Smooth muscle cell (in vitro differentiated cells): ENCODE data around the gene TMPRSS4. TPM values are rescaled to one million over a fixed set of nuclear protein-coding genes. Genes with fewer than 3 reads are reported as not detected.

Experiments
- DNase-seq: peaks from one replicate; lab custom pipeline; 2025; ENCODE audit not compliant: unreplicated experiment; lab: John Stamatoyannopoulos, UW
- H2AFZ ChIP-seq: fragments of 200-600 bp; sonication (generic); 2 replicates; pipeline ENCODE4 v1.6.0; 2016; ENCODE audit warnings: antibody characterized with exemption, low read depth, mild to moderate bottlenecking
- H3F3A ChIP-seq: fragments of 200-600 bp; sonication (generic); 2 replicates; pipeline ENCODE4 v1.6.0; 2017; ENCODE audit warnings: antibody characterized with exemption, low read depth
- H3K27ac ChIP-seq: fragments of 200-600 bp; sonication (generic); 2 replicates; pipeline ENCODE4 v1.5.1; 2016; ENCODE audit warnings: low read depth, mild to moderate bottlenecking
- H3K27me3 ChIP-seq: fragments of 200-600 bp; sonication (generic); 2 replicates; pipeline ENCODE4 v1.6.1; 2016; ENCODE audit warnings: low read depth, mild to moderate bottlenecking
- H3K36me3 ChIP-seq: fragments of 200-600 bp; sonication (generic); 2 replicates; pipeline ENCODE4 v1.5.1; 2016; ENCODE audit warnings: low read depth
- H3K4me1 ChIP-seq: fragments of 200-600 bp; sonication (generic); 2 replicates; pipeline ENCODE4 v1.5.1; 2016; ENCODE audit warnings: low read depth
- H3K4me2 ChIP-seq: fragments of 200-600 bp; sonication (generic); 2 replicates; pipeline ENCODE4 v1.6.0; 2016; ENCODE audit warnings: mild to moderate bottlenecking
- H3K4me3 ChIP-seq: fragments of 200-600 bp; sonication (generic); 2 replicates; pipeline ENCODE4 v1.5.1; 2016; ENCODE audit warnings: mild to moderate bottlenecking
- H3K79me2 ChIP-seq: fragments of 200-600 bp; sonication (generic); 2 replicates; pipeline ENCODE4 v1.6.0; 2016; ENCODE audit warnings: low read depth, mild to moderate bottlenecking
- H3K9ac ChIP-seq: fragments of 200-600 bp; sonication (generic); 2 replicates; pipeline ENCODE4 v1.6.0; 2016; ENCODE audit warnings: low read depth
- H3K9me3 ChIP-seq: fragments of 200-600 bp; sonication (generic); replicated peaks from 2 replicates; pipeline ENCODE4 v1.5.1; 2016; ENCODE audit warnings: low read depth
- H4K20me1 ChIP-seq: fragments of 200-600 bp; sonication (generic); 2 replicates; pipeline ENCODE4 v1.6.0; 2016; ENCODE audit warnings: low read depth
- CTCF ChIP-seq: fragments of 200-600 bp; sonication (generic); IDR thresholded peaks from 2 replicates; pipeline ENCODE4 v1.5.1; 2017; ENCODE audit warnings: borderline replicate concordance, mild to moderate bottlenecking, antibody characterized with exemption; ENCODE audit not compliant: insufficient read depth, poor library complexity, severe bottlenecking
- WGBS: methylation state at CpG from one replicate; pipeline ENCODE4 v1.1.7; 2016; ENCODE audit warnings: low lambda C conversion rate; 5-methylcytosine and 5-hydroxymethylcytosine counted together
- polyA plus RNA-seq: library from polyadenylated mRNA; unstranded; fragments of >200 nt; fragmentation: Nextera tagmentation; extraction: Ambion mirVana; gene quantifications from 2 replicates; pipeline ENCODE4 v1.2.1, GENCODE V29; 2016
- total RNA-seq: library from RNA; depleted of rRNA; stranded (reverse); fragments of >200 nt; gene quantifications from 2 replicates; pipeline ENCODE4 v1.2.3, GENCODE V29; 2014

Gene TMPRSS4
- total and polyA plus RNA-seq, 2 experiments from 2014 or later = 7.4 TPM; not detected in 1

- no peak for TF ChIP-seq CTCF
- no peak for DNase-seq
- 76% methylated on average over 3 of the region's 3 CpGs for WGBS
- no peaks in the 10 kb centered on the region for H3K36me3 ChIP-seq
- H3F3A ChIP-seq = no peaks in the 10 kb centered on the region
- H3K9ac ChIP-seq = no peak overlapping the region
- no peaks in the 10 kb centered on the region for H3K79me2 ChIP-seq
- peaks cover 59% of the 10 kb centered on the region for H3K27me3 ChIP-seq
- H3K27ac ChIP-seq = no peak overlapping the region
- no peak overlapping the region for H2AFZ ChIP-seq
- no peak overlapping the region for H3K4me2 ChIP-seq
- no peaks in the 10 kb centered on the region for H4K20me1 ChIP-seq
- no peak overlapping the region for H3K4me3 ChIP-seq
- no peaks in the 10 kb centered on the region for H3K9me3 ChIP-seq
- no peaks in the 10 kb centered on the region for H3K4me1 ChIP-seq
Measured at GRCh38 chr11:118168751-118169150, 91.9 kb downstream of the TMPRSS4 start.

GRCh38 chr11:118169300-118170140, 92.6 kb downstream of the TMPRSS4 start:
- Histone ChIP-seq H3K27me3 (peaks cover 53% of the 10 kb centered on the region), H4K20me1 (no peaks in the 10 kb centered on the region), H3K4me2 (no peak overlapping the region), H3K9me3 (no peaks in the 10 kb centered on the region), H3K36me3 (no peaks in the 10 kb centered on the region), H3K79me2 (no peaks in the 10 kb centered on the region), H3K9ac (no peak overlapping the region), H3K4me3 (no peak overlapping the region), H3K4me1 (no peaks in the 10 kb centered on the region), H3K27ac (no peak overlapping the region), H2AFZ (no peak overlapping the region), H3F3A (no peaks in the 10 kb centered on the region)
- DNase-seq = no peak
- 80% methylated on average over 7 of the region's 7 CpGs for WGBS
- no peak for TF ChIP-seq CTCF

GRCh38 chr11:118170231-118170630, 93.4 kb downstream of the TMPRSS4 start:
- TF ChIP-seq CTCF = no peak
- Histone ChIP-seq H3K9ac (no peak overlapping the region), H2AFZ (no peak overlapping the region), H3K4me3 (no peak overlapping the region), H3K36me3 (no peaks in the 10 kb centered on the region), H3K9me3 (no peaks in the 10 kb centered on the region), H4K20me1 (no peaks in the 10 kb centered on the region), H3K27me3 (peaks cover 45% of the 10 kb centered on the region), H3K4me2 (no peak overlapping the region), H3K79me2 (no peaks in the 10 kb centered on the region), H3K4me1 (peaks cover 1% of the 10 kb centered on the region), H3K27ac (no peak overlapping the region), H3F3A (peaks cover under 1% of the 10 kb centered on the region)
- DNase-seq = no peak
- WGBS = 82% methylated on average over 9 of the region's 9 CpGs

- no peak overlapping the region for H3K27ac ChIP-seq
- DNase-seq = no peak
- no peaks in the 10 kb centered on the region for H3K79me2 ChIP-seq
- no peak overlapping the region for H3K4me2 ChIP-seq
- no peaks in the 10 kb centered on the region for H4K20me1 ChIP-seq
- H3K4me1 ChIP-seq = peaks cover 7% of the 10 kb centered on the region
- no peak overlapping the region for H3K9ac ChIP-seq
- peaks cover 7% of the 10 kb centered on the region for H3F3A ChIP-seq
- no peaks in the 10 kb centered on the region for H3K36me3 ChIP-seq
- H3K27me3 ChIP-seq = peaks cover 45% of the 10 kb centered on the region
- 31% methylated on average over 8 of the region's 8 CpGs for WGBS
- no peak overlapping the region for H3K4me3 ChIP-seq
- H3K9me3 ChIP-seq = no peaks in the 10 kb centered on the region
- TF ChIP-seq CTCF = no peak
- H2AFZ ChIP-seq = no peak overlapping the region
Measured at GRCh38 chr11:118170882-118171268, 94.0 kb downstream of the TMPRSS4 start.
